ENCODE data around the gene TUBGCP2. TPM values are rescaled to one million over a fixed set of nuclear protein-coding genes. Genes with fewer than 3 reads are reported as not detected.

TUBGCP2 gene
- total RNA-seq, 4 donors from 2014 or later = 44.5 to 107 (median 57.1) TPM

- DNase-seq (ENCODE audit: low spot score in 2 of 2) = no peak
- TF ChIP-seq POLR2AphosphoS5 (IDR thresholded peaks at IDR 0.05) (no peak), CTCF (IDR thresholded peaks at IDR 0.05) (no peak), EP300 (IDR thresholded peaks at IDR 0.05) (no peak), POLR2A (IDR thresholded peaks at IDR 0.05) (no peak)
- Histone ChIP-seq H3K27me3 (peaks cover 16% of the 10 kb centered on the region), H3K9me3 (no peaks in the 10 kb centered on the region), H3K27ac (no peak overlapping the region), H3K4me1 (peaks cover 42% of the 10 kb centered on the region), H3K4me3 (no peak overlapping the region), H3K36me3 (peaks cover 7% of the 10 kb centered on the region)
- 56% methylated on average over 16 of the region's 28 CpGs for WGBS
Observed at GRCh38 chr10:133273534-133274143, 35.0 kb downstream of the TUBGCP2 start.

- Histone ChIP-seq H3K4me1 (peaks cover 36% of the 10 kb centered on the region), H3K4me3 (no peak overlapping the region), H3K9me3 (no peaks in the 10 kb centered on the region), H3K36me3 (peaks cover 7% of the 10 kb centered on the region), H3K27ac (no peak overlapping the region), H3K27me3 (peaks cover 16% of the 10 kb centered on the region)
- TF ChIP-seq POLR2A (IDR thresholded peaks at IDR 0.05) (no peak), EP300 (IDR thresholded peaks at IDR 0.05) (no peak), POLR2AphosphoS5 (IDR thresholded peaks at IDR 0.05) (no peak), CTCF (IDR thresholded peaks at IDR 0.05) (no peak)
- no peak for DNase-seq (ENCODE audit: low spot score in 2 of 2)
- 88% methylated on average over 9 of the region's 25 CpGs for WGBS
Observed at GRCh38 chr10:133272964-133273420, 35.7 kb downstream of the TUBGCP2 start.

- Histone ChIP-seq H3K4me1 (peaks cover 30% of the 10 kb centered on the region), H3K27ac (no peak overlapping the region), H3K4me3 (no peak overlapping the region), H3K27me3 (peaks cover 14% of the 10 kb centered on the region), H3K9me3 (no peaks in the 10 kb centered on the region), H3K36me3 (peaks cover 7% of the 10 kb centered on the region)
- WGBS = 76% methylated on average over 5 of the region's 29 CpGs
- no peak for TF ChIP-seq EP300 (IDR thresholded peaks at IDR 0.05)
- TF ChIP-seq POLR2AphosphoS5 (IDR thresholded peaks at IDR 0.05) = no peak
- no peak for TF ChIP-seq CTCF (IDR thresholded peaks at IDR 0.05)
- no peak for TF ChIP-seq POLR2A (IDR thresholded peaks at IDR 0.05)
- no peak for DNase-seq (ENCODE audit: low spot score in 2 of 2)
Observed at GRCh38 chr10:133272301-133272963, 36.2 kb downstream of the TUBGCP2 start.

DNA sequence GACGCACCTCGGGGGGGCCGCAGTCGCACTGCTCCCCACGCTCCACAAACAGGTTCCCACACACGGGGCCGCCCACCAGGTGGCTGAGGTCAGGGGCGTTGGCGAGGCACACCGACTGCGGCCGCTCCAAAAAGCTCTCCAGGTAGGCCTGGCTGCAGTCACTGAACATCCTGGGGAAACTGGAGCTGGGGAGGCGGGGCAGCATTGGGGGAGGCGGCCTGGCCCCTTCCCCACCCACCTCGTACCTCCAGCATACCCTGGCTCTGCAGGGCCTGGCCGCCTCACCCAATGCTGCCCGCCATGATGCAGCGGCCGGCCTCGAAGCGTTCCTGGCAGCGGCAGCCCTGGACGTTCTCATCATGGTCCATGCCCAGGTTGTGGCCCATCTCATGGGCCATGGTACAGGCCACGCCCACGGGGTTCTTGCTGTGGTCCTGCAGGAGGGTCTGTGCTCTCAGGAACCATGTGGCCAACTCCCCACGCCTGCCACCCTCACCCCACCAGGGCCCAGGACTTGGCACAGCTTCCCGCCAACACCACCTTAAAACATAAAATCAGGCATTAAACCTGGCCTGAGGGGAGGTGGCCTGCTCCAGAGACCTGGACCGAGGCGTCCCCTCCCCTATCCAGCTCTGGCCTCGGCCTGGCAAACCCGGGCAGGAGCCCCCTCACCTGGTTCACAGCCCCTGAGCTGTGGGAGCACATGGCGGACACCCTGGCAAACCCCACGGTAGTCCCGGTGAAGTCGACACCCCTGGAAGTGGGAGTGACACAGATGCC is 37.0 kb downstream of the TUBGCP2 start:
- Histone ChIP-seq H3K4me1 (peaks cover 23% of the 10 kb centered on the region), H3K4me3 (no peak overlapping the region), H3K27ac (no peak overlapping the region), H3K36me3 (peaks cover 7% of the 10 kb centered on the region), H3K9me3 (no peaks in the 10 kb centered on the region), H3K27me3 (peaks cover 6% of the 10 kb centered on the region)
- TF ChIP-seq EP300 (IDR thresholded peaks at IDR 0.05) (no peak), CTCF (IDR thresholded peaks at IDR 0.05) (no peak), POLR2AphosphoS5 (IDR thresholded peaks at IDR 0.05) (no peak), POLR2A (IDR thresholded peaks at IDR 0.05) (no peak)
- 83% methylated on average over 1 of the region's 35 CpGs for WGBS
- DNase-seq (ENCODE audit: low spot score in 2 of 2) = no peak

All from suprapubic skin (tissue), 4 donors.